MM.1S (cell line): Measurements from ENCODE around the gene CDC14A.

Experiments used
- DNase-seq: peaks from one replicate; pipeline ENCODE4 v3.0.0-alpha.2; 2015
- H2AFZ ChIP-seq: fragments of 300-600 bp; sonication (generic); 2 replicates; pipeline ENCODE4 v1.6.0; 2016; ENCODE audit warnings: antibody characterized with exemption, low read length
- H3F3A ChIP-seq: fragments of 300-600 bp; sonication (generic); 2 replicates; pipeline ENCODE4 v1.6.1; 2016; ENCODE audit warnings: mild to moderate bottlenecking, antibody characterized with exemption, low read length, moderate library complexity, mixed read lengths; ENCODE audit not compliant: insufficient read depth
- H3K27ac ChIP-seq: fragments of 300-600 bp; sonication (generic); 2 replicates; pipeline ENCODE4 v1.5.1; 2016; ENCODE audit warnings: mild to moderate bottlenecking, low read length
- H3K27me3 ChIP-seq: fragments of 300-600 bp; sonication (generic); replicated peaks from 2 replicates; pipeline ENCODE4 v1.6.0; 2016; ENCODE audit warnings: low read length; ENCODE audit not compliant: insufficient read depth
- H3K36me3 ChIP-seq: fragments of 300-600 bp; sonication (generic); replicated peaks from 2 replicates; pipeline ENCODE4 v1.6.1; 2016; ENCODE audit warnings: mild to moderate bottlenecking, low read length, mixed read lengths; ENCODE audit not compliant: insufficient read depth
- H3K4me1 ChIP-seq: fragments of 300-600 bp; sonication (generic); 2 replicates; pipeline ENCODE4 v1.6.1; 2016; ENCODE audit warnings: low read length, mixed read lengths
- H3K4me2 ChIP-seq: fragments of 300-600 bp; sonication (generic); 2 replicates; pipeline ENCODE4 v1.6.0; 2016; ENCODE audit warnings: low read depth, low read length
- H3K4me3 ChIP-seq: fragments of 300-600 bp; sonication (generic); 2 replicates; pipeline ENCODE4 v1.5.1; 2016; ENCODE audit warnings: low read length, mixed read lengths
- H3K79me2 ChIP-seq: fragments of 300-600 bp; sonication (generic); 2 replicates; pipeline ENCODE4 v1.6.1; 2016; ENCODE audit warnings: mixed run types, low read length, mixed read lengths
- H3K9ac ChIP-seq: fragments of 300-600 bp; sonication (generic); 2 replicates; pipeline ENCODE4 v1.6.1; 2016; ENCODE audit warnings: low read length, mixed read lengths
- H3K9me2 ChIP-seq: fragments of 300-600 bp; sonication (generic); replicated peaks from 2 replicates; pipeline ENCODE4 v1.6.1; 2016; ENCODE audit warnings: mild to moderate bottlenecking, low read length, mixed read lengths; ENCODE audit not compliant: insufficient read depth
- H3K9me3 ChIP-seq: fragments of 300-600 bp; sonication (generic); replicated peaks from 2 replicates; pipeline ENCODE4 v1.6.1; 2016; ENCODE audit warnings: mild to moderate bottlenecking, low read length, mixed read lengths; ENCODE audit not compliant: insufficient read depth
- H4K20me1 ChIP-seq: fragments of 300-600 bp; sonication (generic); 2 replicates; pipeline ENCODE4 v1.6.1; 2016; ENCODE audit warnings: mild to moderate bottlenecking, low read length, moderate library complexity, mixed read lengths; ENCODE audit not compliant: insufficient read depth
- CTCF ChIP-seq: fragments of 300-600 bp; sonication (generic); IDR thresholded peaks from 2 replicates; pipeline ENCODE4 v1.5.1; 2016; ENCODE audit warnings: antibody characterized with exemption, low read length, mixed read lengths
- EZH2 ChIP-seq: fragments of 300-600 bp; sonication (generic); optimal IDR thresholded peaks from 2 replicates; pipeline ENCODE3; 2017; ENCODE audit warnings: low read depth, mild to moderate bottlenecking, antibody characterized with exemption, low read length, mixed read lengths
- EZH2phosphoT487 ChIP-seq: fragments of 300-600 bp; sonication (generic); IDR thresholded peaks from 2 replicates; pipeline ENCODE4 v1.6.1; 2018; ENCODE audit warnings: antibody characterized with exemption, low read length

CDC14A gene

GRCh38 chr1:100383743-100384405 is 31.6 kb downstream of the CDC14A start:
- no peak for TF ChIP-seq EZH2phosphoT487
- TF ChIP-seq EZH2: no peak
- no peak for TF ChIP-seq CTCF
- Histone ChIP-seq H3K4me3 (no peak overlapping the region), H3K79me2 (no peaks in the 10 kb centered on the region), H4K20me1 (no peaks in the 10 kb centered on the region), H3K4me1 (peaks cover 19% of the 10 kb centered on the region), H3K9ac (no peak overlapping the region), H3F3A (peaks cover 8% of the 10 kb centered on the region; the same call in 1 of the 2 replicates), H3K27me3 (no peaks in the 10 kb centered on the region), H3K4me2 (no peak overlapping the region), H2AFZ (no peak overlapping the region), H3K36me3 (no peaks in the 10 kb centered on the region), H3K9me3 (no peaks in the 10 kb centered on the region), H3K9me2 (no peaks in the 10 kb centered on the region), H3K27ac (no peak overlapping the region)
- no peak for DNase-seq

GRCh38 chr1:100387209-100387608 is 34.9 kb downstream of the CDC14A start:
- Histone ChIP-seq H3K4me1 (peaks cover 32% of the 10 kb centered on the region), H4K20me1 (no peaks in the 10 kb centered on the region), H3K4me3 (peak overlapping the region; percentile 17; the same call in 1 of the 2 replicates), H3K9me3 (no peaks in the 10 kb centered on the region), H3K79me2 (no peaks in the 10 kb centered on the region), H3K9me2 (no peaks in the 10 kb centered on the region), H3K4me2 (peak overlapping the region; percentile 47), H3K9ac (no peak overlapping the region; the same call in 1 of the 2 replicates), H3K36me3 (no peaks in the 10 kb centered on the region), H2AFZ (no peak overlapping the region), H3K27ac (peak overlapping the region; percentile 62; the same call in 1 of the 2 replicates), H3F3A (peaks cover 8% of the 10 kb centered on the region; the same call in 1 of the 2 replicates), H3K27me3 (no peaks in the 10 kb centered on the region)
- no peak for TF ChIP-seq EZH2phosphoT487
- TF ChIP-seq EZH2: no peak
- TF ChIP-seq CTCF: no peak
- peak; percentile 42 for DNase-seq

- no peaks in the 10 kb centered on the region for H3K36me3 ChIP-seq
- peak overlapping the region; percentile 34; the same call in 1 of the 2 replicates for H3K9ac ChIP-seq
- H3K9me2 ChIP-seq: no peaks in the 10 kb centered on the region
- peak overlapping the region; percentile 62; the same call in 1 of the 2 replicates for H3K27ac ChIP-seq
- no peaks in the 10 kb centered on the region for H3K9me3 ChIP-seq
- no peak overlapping the region for H2AFZ ChIP-seq
- DNase-seq: no peak
- H3K4me2 ChIP-seq: peak overlapping the region; percentile 47
- no peaks in the 10 kb centered on the region for H4K20me1 ChIP-seq
- H3F3A ChIP-seq: peaks cover 8% of the 10 kb centered on the region; the same call in 1 of the 2 replicates
- peak overlapping the region; percentile 18; the same call in 1 of the 2 replicates for H3K4me3 ChIP-seq
- H3K4me1 ChIP-seq: peaks cover 32% of the 10 kb centered on the region
- H3K79me2 ChIP-seq: no peaks in the 10 kb centered on the region
- no peaks in the 10 kb centered on the region for H3K27me3 ChIP-seq
- TF ChIP-seq CTCF (no peak), EZH2phosphoT487 (no peak), EZH2 (no peak)
Observed at GRCh38 chr1:100387657-100388350, 35.5 kb downstream of the CDC14A start.
